ENCODE measurements around the gene PIAS3.
"Not testable (repeated sequence)": the region's sequence is repeated elsewhere in the genome, so short reads cannot be mapped to it uniquely, and the experiment has no call there.

Gene PIAS3

DNA sequence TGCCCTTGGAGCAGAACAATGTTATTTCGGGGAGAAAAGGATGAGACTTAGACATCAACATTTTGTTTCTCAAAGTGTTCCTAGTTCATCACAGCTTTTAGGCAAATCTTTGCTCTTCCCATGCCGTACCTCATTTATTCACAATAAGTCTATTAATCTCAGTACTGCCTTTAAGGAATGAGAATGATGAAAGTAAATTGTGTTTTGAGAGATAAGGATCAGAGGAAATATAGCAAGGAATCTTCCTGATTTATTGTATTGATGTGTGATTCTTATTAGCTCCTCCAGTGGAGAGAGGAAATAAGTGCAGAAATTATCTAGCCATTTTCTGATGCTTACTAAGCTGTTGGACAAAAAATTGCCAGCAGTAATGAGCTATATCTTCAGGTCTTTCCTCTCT is 32.9 kb downstream of the PIAS3 start:
- H3K4me3 ChIP-seq: peak overlapping the region; percentile 90; the same call in 1 of the 2 replicates
- TF ChIP-seq Cebpa-rat (IDR thresholded peaks at IDR 0.05): no peak

DNA sequence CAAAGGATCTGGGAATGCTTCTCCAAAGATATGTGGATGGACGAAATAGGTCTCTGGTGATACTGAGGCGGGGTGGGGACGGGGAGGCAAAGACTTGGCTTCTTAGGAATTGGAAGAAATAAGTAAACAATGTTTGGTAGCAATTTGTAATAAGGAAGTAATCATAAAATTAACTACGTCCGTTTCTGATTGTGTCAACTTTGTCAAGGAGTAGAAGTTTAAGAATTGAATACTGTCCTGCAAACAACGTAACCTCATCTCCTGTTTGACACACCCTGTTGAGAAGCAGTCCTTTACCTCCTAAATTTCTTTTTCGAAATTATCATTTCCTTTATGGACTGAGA is 34.4 kb downstream of the PIAS3 start:
- Histone ChIP-seq H3K9ac (peak overlapping the region; percentile 93), H3K4me2 (peak overlapping the region; percentile 84), H3K4me3 (peak overlapping the region; percentile 90), H4K20me1 (peaks cover 22% of the 10 kb centered on the region), H3K4me1 (peaks cover 14% of the 10 kb centered on the region), H3K27me3 (no peaks in the 10 kb centered on the region), H3K9me3 (no peaks in the 10 kb centered on the region), H3K36me3 (peaks cover 41% of the 10 kb centered on the region), H3K27ac (peak overlapping the region; percentile 89)
- TF ChIP-seq Cebpa-rat (IDR thresholded peaks at IDR 0.05): no peak

More for the DNA sequence above, 32.9 kb downstream of the PIAS3 start:
- Histone ChIP-seq H3K9ac (no peak overlapping the region), H3K9me3 (no peaks in the 10 kb centered on the region), H3K27me3 (no peaks in the 10 kb centered on the region), H3K27ac (no peak overlapping the region), H3K4me2 (peak overlapping the region; percentile 84), H3K36me3 (peaks cover 56% of the 10 kb centered on the region), H3K4me1 (peaks cover 14% of the 10 kb centered on the region), H4K20me1 (peaks cover 22% of the 10 kb centered on the region)

DNA sequence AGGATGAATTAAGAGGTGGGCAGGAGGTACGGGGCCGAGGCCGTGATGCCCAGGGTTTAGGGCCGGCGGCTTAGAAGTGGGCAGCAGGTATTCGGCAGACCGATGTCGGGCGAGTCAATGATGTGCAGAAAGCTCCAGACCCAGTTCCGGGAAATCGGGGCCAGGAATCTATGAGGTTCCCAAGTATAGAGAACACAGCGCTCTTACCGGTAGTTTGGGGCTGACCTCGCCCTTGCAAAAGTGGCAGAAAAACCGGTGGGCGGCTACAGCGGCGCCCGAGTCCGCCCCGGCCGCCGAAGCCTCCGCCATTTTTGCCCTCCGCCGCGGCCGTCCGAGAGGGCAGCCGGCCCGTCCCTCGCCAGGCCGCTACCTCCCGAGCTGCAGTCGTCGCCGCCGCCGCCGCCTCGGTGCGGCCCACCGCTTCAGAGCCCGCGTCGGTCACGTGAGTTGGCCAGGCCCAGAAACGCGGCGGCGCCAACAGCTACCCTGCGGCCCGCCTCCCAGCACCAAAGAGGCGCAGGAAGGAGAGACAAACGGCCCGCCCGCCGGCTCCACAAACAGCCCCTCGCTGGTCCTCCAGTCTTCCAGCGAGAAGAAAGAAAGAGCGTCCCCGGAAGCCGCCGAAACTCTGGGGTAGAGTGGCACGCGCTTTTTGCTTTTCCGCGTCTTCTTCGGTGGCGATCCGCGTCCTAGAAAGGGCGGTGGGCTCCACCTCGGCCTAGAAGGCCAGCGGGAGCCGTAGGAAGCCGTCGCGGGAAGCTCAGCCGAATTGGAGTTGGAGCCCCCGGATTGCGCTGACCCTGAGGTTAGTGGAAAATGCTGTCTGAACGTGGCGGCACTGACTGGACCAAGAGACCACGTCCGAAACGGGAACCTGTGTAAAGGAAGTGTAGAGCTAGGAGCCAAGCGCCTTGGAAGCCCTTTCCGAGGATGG is 35.0 kb downstream of the PIAS3 start, which contains the start of the genes POLR3C and RNF115:
POLR3C (plus strand) TSS at position 636 of the 934 bp plus-strand sequence. CDS start 1,577 bp downstream, outside the sequence.
RNF115 (minus strand) TSS at position 531 of the 934 bp plus-strand sequence; CDS start at position 309, 222 bp downstream.
- Histone ChIP-seq H3K4me3 (peak within 1 kb of the TSS; percentile 90), H4K20me1 (peaks cover 22% of the 10 kb centered on the region), H3K27ac (peak within 1 kb of the TSS; percentile 89), H3K4me1 (peaks cover 14% of the 10 kb centered on the region), H3K9ac (peak within 1 kb of the TSS; percentile 93), H3K9me3 (peaks cover 5% of the 10 kb centered on the region), H3K4me2 (peak within 1 kb of the TSS; percentile 84), H3K27me3 (no peaks in the 10 kb centered on the region), H3K36me3 (peaks cover 39% of the 10 kb centered on the region)
- no peak for TF ChIP-seq Cebpa-rat (IDR thresholded peaks at IDR 0.05)

DNA sequence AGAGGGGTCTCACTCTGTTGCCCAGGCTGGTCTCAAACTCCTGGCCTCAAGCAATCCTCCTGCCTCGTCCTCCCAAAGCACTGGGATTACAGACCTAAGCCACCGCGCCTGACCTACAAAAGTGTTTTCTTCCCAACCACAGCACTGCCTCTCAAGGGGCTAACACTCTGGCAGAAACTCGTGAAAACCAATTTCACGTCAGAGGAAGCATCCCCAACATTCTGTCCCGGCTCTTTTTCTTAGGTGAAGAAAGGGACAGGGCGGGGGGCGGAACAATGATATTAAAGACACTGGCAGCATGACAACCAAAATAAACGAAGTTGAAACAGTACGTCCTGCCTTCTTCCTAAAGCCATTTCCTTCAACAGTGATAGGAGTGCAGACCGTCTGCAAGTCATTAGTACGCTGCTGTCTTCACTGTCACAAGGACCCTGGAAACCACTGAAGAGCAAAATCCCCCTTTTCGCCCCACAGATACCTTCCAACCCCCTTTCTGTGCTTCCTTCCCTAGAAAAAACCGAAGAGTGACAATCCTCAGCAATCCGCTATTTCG is 36.0 kb downstream of the PIAS3 start:
- not testable (repeated sequence) for H3K4me3 ChIP-seq, H3K9me3 ChIP-seq, H3K27me3 ChIP-seq, H3K4me2 ChIP-seq, H3K9ac ChIP-seq, H3K27ac ChIP-seq
- Histone ChIP-seq H4K20me1 (peaks cover 15% of the 10 kb centered on the region), H3K4me1 (peaks cover 14% of the 10 kb centered on the region), H3K36me3 (peaks cover 29% of the 10 kb centered on the region)

DNA sequence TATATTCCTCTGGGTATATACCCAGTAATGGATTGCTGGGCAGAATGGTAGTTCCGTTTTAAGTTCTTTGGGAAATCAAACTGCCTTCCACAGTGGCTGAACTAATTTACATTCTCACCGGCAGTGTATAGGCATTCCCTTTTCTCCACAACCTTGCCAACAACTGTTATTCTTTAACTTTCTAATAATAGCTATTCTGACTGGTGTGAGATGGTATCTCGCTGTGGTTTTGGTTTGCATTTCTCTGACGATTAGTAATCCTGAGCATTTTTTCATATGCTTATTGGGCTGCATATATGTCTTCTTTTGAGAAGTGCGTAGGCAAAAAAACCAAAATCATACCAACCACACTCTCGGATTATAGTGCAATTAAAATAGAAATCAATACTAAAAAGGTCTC is 40.8 kb downstream of the PIAS3 start:
- not testable (repeated sequence) for H3K27ac ChIP-seq, H3K4me1 ChIP-seq, H3K9me3 ChIP-seq, H3K9ac ChIP-seq, H4K20me1 ChIP-seq, H3K27me3 ChIP-seq, H3K4me3 ChIP-seq, H3K36me3 ChIP-seq, H3K4me2 ChIP-seq

DNA sequence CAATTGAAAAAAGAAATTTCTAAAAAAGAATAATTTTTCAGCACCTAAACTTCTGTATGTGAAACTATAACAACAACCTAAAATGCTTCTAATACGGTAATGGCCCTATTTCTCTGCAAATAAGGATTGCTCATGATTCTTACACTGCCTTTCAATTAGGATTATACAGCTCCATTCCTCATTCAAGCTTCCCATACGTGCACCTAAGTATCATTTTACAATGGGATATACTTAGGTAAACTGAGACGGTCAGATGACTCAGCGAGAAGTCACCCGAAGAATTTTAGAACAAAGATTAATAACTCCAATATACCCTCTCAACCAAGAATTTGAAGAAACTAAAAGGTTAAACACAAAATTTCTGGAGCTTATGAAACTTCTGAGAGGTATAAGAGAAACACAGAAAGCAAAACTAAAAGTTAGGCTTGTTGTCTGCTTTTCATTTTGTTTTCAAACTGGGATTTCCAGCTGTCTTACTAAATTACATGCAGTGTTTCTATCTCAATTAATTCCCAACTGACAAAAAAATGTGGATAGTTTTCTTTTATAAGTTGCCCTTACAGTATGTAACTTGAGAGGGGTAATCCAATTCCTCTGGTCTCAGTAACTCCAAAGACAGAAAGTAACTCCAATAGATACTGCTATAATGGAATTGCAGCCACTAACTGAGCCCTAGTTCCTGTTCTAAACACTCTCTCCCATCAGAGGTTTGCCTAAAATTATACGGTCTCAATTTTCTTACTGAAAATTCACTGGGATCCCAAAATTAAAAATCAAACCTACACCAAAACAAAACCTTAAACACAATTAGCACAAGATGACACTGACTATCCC is 45.7 kb downstream of the PIAS3 start:
- H3K4me3 ChIP-seq, H3K4me1 ChIP-seq, H3K27ac ChIP-seq, H3K4me2 ChIP-seq, H3K9ac ChIP-seq, H3K27me3 ChIP-seq, H3K36me3 ChIP-seq, H3K9me3 ChIP-seq: not testable (repeated sequence)
- H4K20me1 ChIP-seq: peaks cover 11% of the 10 kb centered on the region

DNA sequence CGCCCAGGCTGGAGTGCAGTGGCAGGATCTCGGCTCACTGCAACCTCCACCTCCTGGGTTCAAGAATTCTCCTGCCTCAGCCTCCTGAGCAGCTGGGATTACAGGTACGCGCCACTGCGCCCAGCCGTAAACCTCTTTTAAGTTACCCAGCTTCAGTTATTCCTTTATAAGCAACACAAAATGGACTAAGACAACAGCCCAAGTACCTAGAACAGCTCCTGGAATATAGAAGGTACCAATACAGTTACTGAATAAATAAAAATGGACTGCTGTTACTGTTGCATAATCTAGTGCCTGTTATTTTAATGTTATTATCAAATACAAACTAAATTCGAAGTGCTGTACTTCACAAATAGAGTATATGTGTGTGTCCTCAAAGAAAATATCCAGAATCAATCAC is 52.0 kb downstream of the PIAS3 start:
- Histone ChIP-seq H3K4me1 (peaks cover 12% of the 10 kb centered on the region; the same call in 1 of the 2 replicates), H3K4me2 (no peak overlapping the region), H3K27me3 (no peaks in the 10 kb centered on the region), H4K20me1 (peaks cover 72% of the 10 kb centered on the region), H3K36me3 (peaks cover 7% of the 10 kb centered on the region), H3K9ac (no peak overlapping the region), H3K9me3 (no peaks in the 10 kb centered on the region), H3K27ac (no peak overlapping the region), H3K4me3 (no peak overlapping the region)
- TF ChIP-seq Cebpa-rat (IDR thresholded peaks at IDR 0.05): no peak

DNA sequence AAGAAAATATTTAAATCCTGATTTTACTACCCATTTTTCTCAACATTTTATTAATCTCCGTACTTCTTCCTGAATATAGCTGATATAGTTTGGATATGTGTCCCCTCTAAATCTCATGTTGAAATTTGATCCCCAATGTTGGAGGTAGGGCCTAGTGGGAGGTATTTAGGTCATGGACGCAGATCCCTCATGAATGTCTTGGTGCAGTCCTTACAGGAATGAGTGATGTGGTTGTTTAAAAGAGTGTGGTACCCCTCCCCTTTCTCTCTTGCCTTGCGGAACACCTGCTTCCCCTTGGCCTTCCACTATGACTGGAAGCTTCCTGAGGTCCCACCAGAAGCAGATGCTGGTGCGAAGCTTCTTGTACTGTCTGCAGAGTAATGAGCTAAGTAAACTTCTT is 52.5 kb downstream of the PIAS3 start:
- Histone ChIP-seq H3K27ac (no peak overlapping the region), H3K36me3 (peaks cover 7% of the 10 kb centered on the region), H3K4me1 (peaks cover 12% of the 10 kb centered on the region; the same call in 1 of the 2 replicates), H3K9me3 (no peaks in the 10 kb centered on the region), H3K27me3 (no peaks in the 10 kb centered on the region), H3K4me3 (no peak overlapping the region), H3K4me2 (no peak overlapping the region), H4K20me1 (peaks cover 77% of the 10 kb centered on the region), H3K9ac (no peak overlapping the region)
- no peak for TF ChIP-seq Cebpa-rat (IDR thresholded peaks at IDR 0.05)

DNA sequence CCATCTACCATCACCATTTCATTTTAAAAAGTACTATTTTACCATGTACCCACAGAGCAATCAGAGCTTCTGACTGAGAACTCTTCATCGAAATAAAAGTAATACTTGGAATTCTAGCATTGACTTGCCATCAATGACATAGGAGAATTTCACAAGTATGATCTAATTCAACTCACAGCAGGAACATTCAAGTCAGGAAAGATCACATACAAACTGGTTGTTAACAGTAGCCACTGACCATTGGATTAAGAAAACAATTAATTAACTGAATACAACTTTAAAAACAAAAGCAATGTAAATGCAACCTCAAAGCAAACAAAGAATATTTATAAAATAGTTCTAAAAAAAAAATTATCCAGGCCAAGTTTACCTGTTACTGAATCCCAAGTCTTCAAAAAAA is 53.8 kb downstream of the PIAS3 start:
- Histone ChIP-seq H3K4me2 (no peak overlapping the region), H3K9ac (no peak overlapping the region), H3K4me1 (peaks cover 12% of the 10 kb centered on the region; the same call in 1 of the 2 replicates), H3K36me3 (peaks cover 13% of the 10 kb centered on the region), H3K27me3 (no peaks in the 10 kb centered on the region), H4K20me1 (peaks cover 88% of the 10 kb centered on the region), H3K27ac (no peak overlapping the region), H3K4me3 (no peak overlapping the region), H3K9me3 (no peaks in the 10 kb centered on the region)
- TF ChIP-seq Cebpa-rat (IDR thresholded peaks at IDR 0.05): no peak
